ENCODE measurements around the gene FGD2.

Gene FGD2

GRCh38 chr6:37007340-37008043, 2.0 kb downstream of the FGD2 start:
- peaks cover 5% of the 10 kb centered on the region for H3K4me1 ChIP-seq (ENCODE audit: insufficient read depth, low read length, poor library complexity, severe bottlenecking)
- TF ChIP-seq EZH2phosphoT487 (IDR thresholded peaks at IDR 0.05; ENCODE audit: borderline replicate concordance) (no peak), CTCF (conservative IDR thresholded peaks at IDR 0.05; ENCODE audit: low read length) (no peak)

GRCh38 chr6:37008484-37009465, 3.3 kb downstream of the FGD2 start:
- H2AFZ ChIP-seq (ENCODE audit: low read length), result no peak overlapping the region
- H3K4me3 ChIP-seq (ENCODE audit: low read length, poor library complexity, severe bottlenecking), result no peak overlapping the region
- no peaks in the 10 kb centered on the region for H3K36me3 ChIP-seq (ENCODE audit: insufficient read depth, low read length)
- H3K27me3 ChIP-seq (ENCODE audit: insufficient read depth, low read length, poor library complexity, severe bottlenecking), result no peaks in the 10 kb centered on the region
- H3K9ac ChIP-seq (ENCODE audit: low read depth, low read length, poor library complexity, severe bottlenecking), result no peak overlapping the region
- H4K20me1 ChIP-seq (ENCODE audit: insufficient read depth, low read length, poor library complexity, severe bottlenecking), result no peaks in the 10 kb centered on the region
- no peaks in the 10 kb centered on the region for H3K9me2 ChIP-seq (replicated peaks; ENCODE audit: low read depth, low read length)
- H3F3A ChIP-seq (ENCODE audit: low read depth), result no peaks in the 10 kb centered on the region
- no peak overlapping the region for H3K4me2 ChIP-seq (ENCODE audit: low read depth, low read length, poor library complexity, severe bottlenecking)
- H3K9me3 ChIP-seq (ENCODE audit: insufficient read depth, low read depth, low read length), result no peaks in the 10 kb centered on the region
- H3K79me2 ChIP-seq (ENCODE audit: insufficient read depth, low read length), result no peaks in the 10 kb centered on the region
- TF ChIP-seq EZH2phosphoT487 (IDR thresholded peaks at IDR 0.05; ENCODE audit: borderline replicate concordance) (no peak), CTCF (conservative IDR thresholded peaks at IDR 0.05; ENCODE audit: low read length) (no peak)
- peaks cover 5% of the 10 kb centered on the region for H3K4me1 ChIP-seq (ENCODE audit: insufficient read depth, low read length, poor library complexity, severe bottlenecking)

More at GRCh38 chr6:37007340-37008043, 2.0 kb downstream of the FGD2 start:
- H3K9ac ChIP-seq (ENCODE audit: low read depth, low read length, poor library complexity, severe bottlenecking), result no peak overlapping the region
- no peaks in the 10 kb centered on the region for H3K27me3 ChIP-seq (ENCODE audit: insufficient read depth, low read length, poor library complexity, severe bottlenecking)
- no peaks in the 10 kb centered on the region for H3K36me3 ChIP-seq (ENCODE audit: insufficient read depth, low read length)
- H3K4me3 ChIP-seq (ENCODE audit: low read length, poor library complexity, severe bottlenecking), result no peak overlapping the region
- no peaks in the 10 kb centered on the region for H3K79me2 ChIP-seq (ENCODE audit: insufficient read depth, low read length)
- no peaks in the 10 kb centered on the region for H4K20me1 ChIP-seq (ENCODE audit: insufficient read depth, low read length, poor library complexity, severe bottlenecking)
- H2AFZ ChIP-seq (ENCODE audit: low read length), result no peak overlapping the region
- H3K4me2 ChIP-seq (ENCODE audit: low read depth, low read length, poor library complexity, severe bottlenecking), result no peak overlapping the region
- no peaks in the 10 kb centered on the region for H3K9me2 ChIP-seq (replicated peaks; ENCODE audit: low read depth, low read length)
- H3F3A ChIP-seq (ENCODE audit: low read depth), result no peaks in the 10 kb centered on the region
- no peaks in the 10 kb centered on the region for H3K9me3 ChIP-seq (ENCODE audit: insufficient read depth, low read depth, low read length)

GRCh38 chr6:37010402-37010892, 5.0 kb downstream of the FGD2 start:
- Histone ChIP-seq H3K9ac (ENCODE audit: low read depth, low read length, poor library complexity, severe bottlenecking) (no peak overlapping the region), H3K4me3 (ENCODE audit: low read length, poor library complexity, severe bottlenecking) (no peak overlapping the region), H3K9me2 (replicated peaks; ENCODE audit: low read depth, low read length) (no peaks in the 10 kb centered on the region), H3F3A (ENCODE audit: low read depth) (no peaks in the 10 kb centered on the region), H3K9me3 (ENCODE audit: insufficient read depth, low read depth, low read length) (no peaks in the 10 kb centered on the region), H3K36me3 (ENCODE audit: insufficient read depth, low read length) (no peaks in the 10 kb centered on the region), H3K79me2 (ENCODE audit: insufficient read depth, low read length) (no peaks in the 10 kb centered on the region), H3K27me3 (ENCODE audit: insufficient read depth, low read length, poor library complexity, severe bottlenecking) (no peaks in the 10 kb centered on the region), H3K4me1 (ENCODE audit: insufficient read depth, low read length, poor library complexity, severe bottlenecking) (peaks cover 5% of the 10 kb centered on the region), H3K4me2 (ENCODE audit: low read depth, low read length, poor library complexity, severe bottlenecking) (no peak overlapping the region), H2AFZ (ENCODE audit: low read length) (no peak overlapping the region), H4K20me1 (ENCODE audit: insufficient read depth, low read length, poor library complexity, severe bottlenecking) (no peaks in the 10 kb centered on the region)
- TF ChIP-seq EZH2phosphoT487 (IDR thresholded peaks at IDR 0.05; ENCODE audit: borderline replicate concordance) (no peak), CTCF (conservative IDR thresholded peaks at IDR 0.05; ENCODE audit: low read length) (no peak)

Measured in Loucy (cell line).